ENCODE data around the gene CLEC20A.

Gene CLEC20A

DNA sequence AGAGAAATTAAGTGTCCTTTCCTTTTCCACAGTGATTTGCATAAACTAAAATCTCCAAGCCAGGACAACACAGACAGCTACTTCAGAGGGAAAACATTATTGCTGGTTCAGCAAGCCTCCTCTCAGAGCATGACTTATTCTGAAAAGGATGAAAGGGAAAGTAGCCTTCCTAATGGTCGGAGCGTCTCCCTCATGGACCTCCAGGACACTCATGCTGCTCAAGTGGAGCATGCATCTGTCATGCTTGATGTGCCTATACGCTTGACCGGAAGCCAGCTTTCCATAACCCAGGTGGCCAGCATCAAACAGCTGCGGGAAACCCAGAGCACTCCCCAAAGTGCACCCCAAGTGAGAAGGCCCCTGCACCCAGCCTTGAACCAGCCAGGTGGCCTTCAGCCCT, 39.1 kb downstream of the CLEC20A start:
- POLR2A ChIA-PET: no interaction called here
- CTCF ChIA-PET: interaction anchor here (0.6 kb wide), 1 partner anchor 44 kb away, joined by 3 read pairs; no protein-coding TSS in a partner anchor
- Histone ChIP-seq H3K27ac (ENCODE audit: extremely low read depth, low read depth, low read length) (no peak overlapping the region), H3K4me1 (ENCODE audit: control insufficient read depth, insufficient read depth, low read length) (no peaks in the 10 kb centered on the region), H3K36me3 (ENCODE audit: control insufficient read depth in 2 of 2, insufficient read depth in 1 of 2, low read length in 2 of 2) (peaks cover 3 to 12% of the 10 kb centered on the region in 2 experiments; a peak in 2 of 3 replicates), H3K9me3 (ENCODE audit: control insufficient read depth, insufficient read depth, low read depth, low read length) (no peaks in the 10 kb centered on the region), H3K4me3 (ENCODE audit: low read depth, low read length) (no peak overlapping the region)
- TF ChIP-seq, protein P1, sequence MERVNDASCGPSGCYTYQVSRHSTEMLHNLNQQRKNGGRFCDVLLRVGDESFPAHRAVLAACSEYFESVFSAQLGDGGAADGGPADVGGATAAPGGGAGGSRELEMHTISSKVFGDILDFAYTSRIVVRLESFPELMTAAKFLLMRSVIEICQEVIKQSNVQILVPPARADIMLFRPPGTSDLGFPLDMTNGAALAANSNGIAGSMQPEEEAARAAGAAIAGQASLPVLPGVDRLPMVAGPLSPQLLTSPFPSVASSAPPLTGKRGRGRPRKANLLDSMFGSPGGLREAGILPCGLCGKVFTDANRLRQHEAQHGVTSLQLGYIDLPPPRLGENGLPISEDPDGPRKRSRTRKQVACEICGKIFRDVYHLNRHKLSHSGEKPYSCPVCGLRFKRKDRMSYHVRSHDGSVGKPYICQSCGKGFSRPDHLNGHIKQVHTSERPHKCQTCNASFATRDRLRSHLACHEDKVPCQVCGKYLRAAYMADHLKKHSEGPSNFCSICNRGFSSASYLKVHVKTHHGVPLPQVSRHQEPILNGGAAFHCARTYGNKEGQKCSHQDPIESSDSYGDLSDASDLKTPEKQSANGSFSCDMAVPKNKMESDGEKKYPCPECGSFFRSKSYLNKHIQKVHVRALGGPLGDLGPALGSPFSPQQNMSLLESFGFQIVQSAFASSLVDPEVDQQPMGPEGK (tag by site-specific recombination; IDR thresholded peaks at IDR 0.05): no peak
- TF ChIP-seq, protein P2, sequence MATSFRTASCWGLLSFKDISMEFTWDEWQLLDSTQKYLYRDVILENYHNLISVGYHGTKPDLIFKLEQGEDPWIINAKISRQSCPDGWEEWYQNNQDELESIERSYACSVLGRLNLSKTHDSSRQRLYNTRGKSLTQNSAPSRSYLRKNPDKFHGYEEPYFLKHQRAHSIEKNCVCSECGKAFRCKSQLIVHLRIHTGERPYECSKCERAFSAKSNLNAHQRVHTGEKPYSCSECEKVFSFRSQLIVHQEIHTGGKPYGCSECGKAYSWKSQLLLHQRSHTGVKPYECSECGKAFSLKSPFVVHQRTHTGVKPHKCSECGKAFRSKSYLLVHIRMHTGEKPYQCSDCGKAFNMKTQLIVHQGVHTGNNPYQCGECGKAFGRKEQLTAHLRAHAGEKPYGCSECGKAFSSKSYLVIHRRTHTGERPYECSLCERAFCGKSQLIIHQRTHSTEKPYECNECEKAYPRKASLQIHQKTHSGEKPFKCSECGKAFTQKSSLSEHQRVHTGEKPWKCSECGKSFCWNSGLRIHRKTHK (tag by site-specific recombination; IDR thresholded peaks at IDR 0.05): no peak
- TF ChIP-seq ZNF792 (tag by site-specific recombination; IDR thresholded peaks at IDR 0.05) (no peak), ZSCAN23 (tag by site-specific recombination; IDR thresholded peaks at IDR 0.05) (no peak), GLI2 (tag by site-specific recombination; IDR thresholded peaks at IDR 0.05; ENCODE audit: borderline replicate concordance, low read depth) (no peak), ZNF558 (tag by site-specific recombination; IDR thresholded peaks at IDR 0.05) (no peak), ZNF292 (tag by site-specific recombination; IDR thresholded peaks at IDR 0.05; ENCODE audit: borderline replicate concordance, low read depth) (no peak), ZBTB20 (tag by site-specific recombination; IDR thresholded peaks at IDR 0.05) (no peak)
- TF ChIP-seq, protein P3, sequence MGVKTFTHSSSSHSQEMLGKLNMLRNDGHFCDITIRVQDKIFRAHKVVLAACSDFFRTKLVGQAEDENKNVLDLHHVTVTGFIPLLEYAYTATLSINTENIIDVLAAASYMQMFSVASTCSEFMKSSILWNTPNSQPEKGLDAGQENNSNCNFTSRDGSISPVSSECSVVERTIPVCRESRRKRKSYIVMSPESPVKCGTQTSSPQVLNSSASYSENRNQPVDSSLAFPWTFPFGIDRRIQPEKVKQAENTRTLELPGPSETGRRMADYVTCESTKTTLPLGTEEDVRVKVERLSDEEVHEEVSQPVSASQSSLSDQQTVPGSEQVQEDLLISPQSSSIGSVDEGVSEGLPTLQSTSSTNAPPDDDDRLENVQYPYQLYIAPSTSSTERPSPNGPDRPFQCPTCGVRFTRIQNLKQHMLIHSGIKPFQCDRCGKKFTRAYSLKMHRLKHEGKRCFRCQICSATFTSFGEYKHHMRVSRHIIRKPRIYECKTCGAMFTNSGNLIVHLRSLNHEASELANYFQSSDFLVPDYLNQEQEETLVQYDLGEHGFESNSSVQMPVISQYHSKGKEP (tag by site-specific recombination; IDR thresholded peaks at IDR 0.05): no peak

DNA sequence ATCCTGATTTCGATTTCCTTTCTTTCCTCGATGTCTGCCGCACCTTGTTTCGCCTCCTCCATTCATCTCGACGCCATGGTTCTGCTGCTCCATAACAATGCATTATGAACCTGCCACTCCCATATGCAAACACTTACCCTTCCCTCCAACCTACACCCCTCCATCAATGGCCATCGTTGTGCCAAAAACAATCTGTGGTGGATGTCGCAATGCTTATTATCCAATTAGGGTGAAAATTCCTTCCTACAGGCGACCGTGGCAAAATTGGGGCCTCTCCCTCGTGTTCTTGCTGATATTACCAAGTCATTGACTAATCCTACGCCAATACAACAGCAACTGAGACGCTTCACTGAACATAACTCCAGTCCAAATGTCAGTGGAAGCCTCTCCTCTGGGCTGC, 40.3 kb downstream of the CLEC20A start:
- ChIA-PET POLR2A (no interaction called here), CTCF (no interaction called here)
- Histone ChIP-seq H3K36me3 (ENCODE audit: control insufficient read depth in 2 of 2, insufficient read depth in 1 of 2, low read length in 2 of 2) (peaks cover 3 to 17% of the 10 kb centered on the region in 2 experiments; a peak in 2 of 3 replicates), H3K4me3 (ENCODE audit: low read depth, low read length) (no peak overlapping the region), H3K9me3 (ENCODE audit: control insufficient read depth, insufficient read depth, low read depth, low read length) (no peaks in the 10 kb centered on the region), H3K4me1 (ENCODE audit: control insufficient read depth, insufficient read depth, low read length) (no peaks in the 10 kb centered on the region), H3K27ac (ENCODE audit: extremely low read depth, low read depth, low read length) (no peak overlapping the region)
- no peak for TF ChIP-seq ZNF623 (tag by site-specific recombination; IDR thresholded peaks at IDR 0.05)
- no peak for TF ChIP-seq YY1 (tag by site-specific recombination; IDR thresholded peaks at IDR 0.05)
- no peak for TF ChIP-seq ZNF354C (tag by site-specific recombination; IDR thresholded peaks at IDR 0.05; ENCODE audit: borderline replicate concordance, low read depth)
- TF ChIP-seq, protein P4, sequence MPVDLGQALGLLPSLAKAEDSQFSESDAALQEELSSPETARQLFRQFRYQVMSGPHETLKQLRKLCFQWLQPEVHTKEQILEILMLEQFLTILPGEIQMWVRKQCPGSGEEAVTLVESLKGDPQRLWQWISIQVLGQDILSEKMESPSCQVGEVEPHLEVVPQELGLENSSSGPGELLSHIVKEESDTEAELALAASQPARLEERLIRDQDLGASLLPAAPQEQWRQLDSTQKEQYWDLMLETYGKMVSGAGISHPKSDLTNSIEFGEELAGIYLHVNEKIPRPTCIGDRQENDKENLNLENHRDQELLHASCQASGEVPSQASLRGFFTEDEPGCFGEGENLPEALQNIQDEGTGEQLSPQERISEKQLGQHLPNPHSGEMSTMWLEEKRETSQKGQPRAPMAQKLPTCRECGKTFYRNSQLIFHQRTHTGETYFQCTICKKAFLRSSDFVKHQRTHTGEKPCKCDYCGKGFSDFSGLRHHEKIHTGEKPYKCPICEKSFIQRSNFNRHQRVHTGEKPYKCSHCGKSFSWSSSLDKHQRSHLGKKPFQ (tag by site-specific recombination; IDR thresholded peaks at IDR 0.05): no peak
- TF ChIP-seq, protein P5, sequence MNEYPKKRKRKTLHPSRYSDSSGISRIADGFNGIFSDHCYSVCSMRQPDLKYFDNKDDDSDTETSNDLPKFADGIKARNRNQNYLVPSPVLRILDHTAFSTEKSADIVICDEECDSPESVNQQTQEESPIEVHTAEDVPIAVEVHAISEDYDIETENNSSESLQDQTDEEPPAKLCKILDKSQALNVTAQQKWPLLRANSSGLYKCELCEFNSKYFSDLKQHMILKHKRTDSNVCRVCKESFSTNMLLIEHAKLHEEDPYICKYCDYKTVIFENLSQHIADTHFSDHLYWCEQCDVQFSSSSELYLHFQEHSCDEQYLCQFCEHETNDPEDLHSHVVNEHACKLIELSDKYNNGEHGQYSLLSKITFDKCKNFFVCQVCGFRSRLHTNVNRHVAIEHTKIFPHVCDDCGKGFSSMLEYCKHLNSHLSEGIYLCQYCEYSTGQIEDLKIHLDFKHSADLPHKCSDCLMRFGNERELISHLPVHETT (tag by site-specific recombination; IDR thresholded peaks at IDR 0.05): no peak
- TF ChIP-seq KLF16 (tag by site-specific recombination; IDR thresholded peaks at IDR 0.05): no peak
- no peak for TF ChIP-seq SCRT1 (tag by site-specific recombination; IDR thresholded peaks at IDR 0.05; ENCODE audit: borderline replicate concordance)
- TF ChIP-seq ZIC2 (tag by site-specific recombination; IDR thresholded peaks at IDR 0.05): no peak
- TF ChIP-seq ZNF133 (tag by site-specific recombination; IDR thresholded peaks at IDR 0.05): no peak
- no peak for TF ChIP-seq ZBTB1 (tag by site-specific recombination; IDR thresholded peaks at IDR 0.05)
- TF ChIP-seq ZNF132 (tag by site-specific recombination; IDR thresholded peaks at IDR 0.05; ENCODE audit: borderline replicate concordance): no peak
- TF ChIP-seq, protein P6, sequence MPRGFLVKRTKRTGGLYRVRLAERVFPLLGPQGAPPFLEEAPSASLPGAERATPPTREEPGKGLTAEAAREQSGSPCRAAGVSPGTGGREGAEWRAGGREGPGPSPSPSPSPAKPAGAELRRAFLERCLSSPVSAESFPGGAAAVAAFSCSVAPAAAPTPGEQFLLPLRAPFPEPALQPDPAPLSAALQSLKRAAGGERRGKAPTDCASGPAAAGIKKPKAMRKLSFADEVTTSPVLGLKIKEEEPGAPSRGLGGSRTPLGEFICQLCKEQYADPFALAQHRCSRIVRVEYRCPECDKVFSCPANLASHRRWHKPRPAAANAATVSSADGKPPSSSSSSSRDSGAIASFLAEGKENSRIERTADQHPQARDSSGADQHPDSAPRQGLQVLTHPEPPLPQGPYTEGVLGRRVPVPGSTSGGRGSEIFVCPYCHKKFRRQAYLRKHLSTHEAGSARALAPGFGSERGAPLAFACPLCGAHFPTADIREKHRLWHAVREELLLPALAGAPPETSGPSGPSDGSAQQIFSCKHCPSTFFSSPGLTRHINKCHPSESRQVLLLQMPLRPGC (tag by site-specific recombination; IDR thresholded peaks at IDR 0.05): no peak
- TF ChIP-seq, protein P7, sequence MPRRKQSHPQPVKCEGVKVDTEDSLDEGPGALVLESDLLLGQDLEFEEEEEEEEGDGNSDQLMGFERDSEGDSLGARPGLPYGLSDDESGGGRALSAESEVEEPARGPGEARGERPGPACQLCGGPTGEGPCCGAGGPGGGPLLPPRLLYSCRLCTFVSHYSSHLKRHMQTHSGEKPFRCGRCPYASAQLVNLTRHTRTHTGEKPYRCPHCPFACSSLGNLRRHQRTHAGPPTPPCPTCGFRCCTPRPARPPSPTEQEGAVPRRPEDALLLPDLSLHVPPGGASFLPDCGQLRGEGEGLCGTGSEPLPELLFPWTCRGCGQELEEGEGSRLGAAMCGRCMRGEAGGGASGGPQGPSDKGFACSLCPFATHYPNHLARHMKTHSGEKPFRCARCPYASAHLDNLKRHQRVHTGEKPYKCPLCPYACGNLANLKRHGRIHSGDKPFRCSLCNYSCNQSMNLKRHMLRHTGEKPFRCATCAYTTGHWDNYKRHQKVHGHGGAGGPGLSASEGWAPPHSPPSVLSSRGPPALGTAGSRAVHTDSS (tag by site-specific recombination; IDR thresholded peaks at IDR 0.05): no peak
- no peak for TF ChIP-seq ZNF239 (tag by site-specific recombination; IDR thresholded peaks at IDR 0.05)
